ENCODE measurements around the gene NADSYN1.

- TF ChIP-seq, protein P1, sequence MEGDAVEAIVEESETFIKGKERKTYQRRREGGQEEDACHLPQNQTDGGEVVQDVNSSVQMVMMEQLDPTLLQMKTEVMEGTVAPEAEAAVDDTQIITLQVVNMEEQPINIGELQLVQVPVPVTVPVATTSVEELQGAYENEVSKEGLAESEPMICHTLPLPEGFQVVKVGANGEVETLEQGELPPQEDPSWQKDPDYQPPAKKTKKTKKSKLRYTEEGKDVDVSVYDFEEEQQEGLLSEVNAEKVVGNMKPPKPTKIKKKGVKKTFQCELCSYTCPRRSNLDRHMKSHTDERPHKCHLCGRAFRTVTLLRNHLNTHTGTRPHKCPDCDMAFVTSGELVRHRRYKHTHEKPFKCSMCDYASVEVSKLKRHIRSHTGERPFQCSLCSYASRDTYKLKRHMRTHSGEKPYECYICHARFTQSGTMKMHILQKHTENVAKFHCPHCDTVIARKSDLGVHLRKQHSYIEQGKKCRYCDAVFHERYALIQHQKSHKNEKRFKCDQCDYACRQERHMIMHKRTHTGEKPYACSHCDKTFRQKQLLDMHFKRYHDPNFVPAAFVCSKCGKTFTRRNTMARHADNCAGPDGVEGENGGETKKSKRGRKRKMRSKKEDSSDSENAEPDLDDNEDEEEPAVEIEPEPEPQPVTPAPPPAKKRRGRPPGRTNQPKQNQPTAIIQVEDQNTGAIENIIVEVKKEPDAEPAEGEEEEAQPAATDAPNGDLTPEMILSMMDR (IDR thresholded peaks at IDR 0.05; ENCODE audit: low read depth, low read length, poor library complexity, severe bottlenecking), result no peak
- TF ChIP-seq EZH2phosphoT487 (IDR thresholded peaks at IDR 0.05; ENCODE audit: borderline replicate concordance, low read length), result no peak
These were observed 38.4 kb upstream of the NADSYN1 start for GRCh38 chr11:71414645-71415044.

All from DOHH2 (cell line).